Chondrocyte (in vitro differentiated cells): ENCODE measurements around the gene CDC42BPB. TPM values are rescaled to one million over a fixed set of nuclear protein-coding genes. Genes with fewer than 3 reads are reported as not detected.

Experiments used
- DNase-seq: peaks from one replicate; pipeline ENCODE4 v3.0.0; 2021; ENCODE audit warnings: mixed read lengths, low spot score
- H3K27ac Mint-ChIP-seq: one replicate; pipeline ENCODE4 v1.8.0; 2021; ENCODE audit warnings: mild to moderate bottlenecking, moderate library complexity, mixed read lengths; ENCODE audit not compliant: unreplicated experiment
- H3K27me3 Mint-ChIP-seq: 2 replicates; pipeline ENCODE4 v1.8.0; 2021; ENCODE audit warnings: low read depth, mixed read lengths
- H3K36me3 Mint-ChIP-seq: 2 replicates; pipeline ENCODE4 v1.8.0; 2021; ENCODE audit warnings: low read depth, mixed read lengths
- H3K4me1 Mint-ChIP-seq: 2 replicates; pipeline ENCODE4 v1.8.0; 2021; ENCODE audit warnings: low read depth, mild to moderate bottlenecking, mixed read lengths
- H3K4me3 Mint-ChIP-seq: one replicate; pipeline ENCODE4 v1.8.0; 2021; ENCODE audit warnings: mild to moderate bottlenecking, moderate library complexity, mixed read lengths; ENCODE audit not compliant: unreplicated experiment
- H3K9me3 Mint-ChIP-seq: 2 replicates; pipeline ENCODE4 v1.8.0; 2021; ENCODE audit warnings: low read depth, mixed read lengths
- total RNA-seq: library from RNA; stranded (reverse); gene quantifications from 3 replicates; pipeline ENCODE4 v1.2.1, GENCODE V29; 2021
- TF ChIP-seq, protein P1 (sequence below): fragments of 200-600 bp; sonication (generic); IDR thresholded peaks from 2 replicates; pipeline ENCODE4 v1.5.0; 2021; ENCODE audit warnings: antibody characterized with exemption, mild to moderate bottlenecking, moderate library complexity

CDC42BPB gene
- total RNA-seq, 1 donor from 2014 or later = 106 TPM

DNA sequence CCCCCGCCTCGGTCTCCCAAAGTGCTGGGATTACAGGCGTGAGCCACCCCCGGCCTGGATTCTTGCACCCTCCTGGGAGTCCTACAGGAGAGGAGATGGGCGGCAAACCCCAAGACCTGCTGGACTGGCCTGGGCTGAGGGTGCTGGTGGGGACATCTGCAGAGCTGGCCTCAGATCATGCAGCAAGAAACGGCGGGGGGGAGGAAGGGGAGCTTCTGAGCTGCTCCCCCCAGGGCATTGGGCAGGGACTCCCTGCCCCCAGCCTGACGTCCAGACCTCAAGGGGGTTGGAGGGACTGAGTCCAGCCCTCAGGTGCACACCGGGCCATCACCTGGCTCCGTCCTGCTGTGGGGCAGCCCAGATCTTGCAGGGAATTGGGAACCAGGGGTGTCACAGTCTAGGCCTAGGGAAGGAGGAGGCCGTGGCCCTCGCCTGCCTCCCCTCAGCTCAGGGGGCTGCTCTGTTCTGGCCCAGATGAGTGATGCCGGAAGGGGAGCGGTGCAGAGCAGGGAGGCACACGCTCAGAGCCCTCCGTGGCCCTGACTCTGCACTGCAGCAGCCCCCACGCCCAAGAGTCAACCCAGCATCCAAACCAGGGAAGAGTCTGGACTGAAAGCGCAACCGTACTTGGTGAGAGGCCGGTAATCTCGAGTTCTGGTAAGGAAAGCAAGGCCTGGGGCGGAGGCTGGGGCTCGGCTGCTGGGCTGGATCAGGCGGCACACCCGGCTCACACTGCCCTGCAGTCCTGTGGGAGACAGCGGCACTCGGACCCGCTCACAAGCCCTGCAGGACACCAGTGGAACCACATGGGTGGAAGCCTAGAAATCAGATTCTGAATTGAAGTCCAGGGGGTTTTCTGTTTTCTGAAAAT is 143.8 kb downstream of the CDC42BPB start:
- Mint-ChIP-seq H3K27me3 (no peaks in the 10 kb centered on the region), H3K4me1 (no peaks in the 10 kb centered on the region), H3K36me3 (no peaks in the 10 kb centered on the region), H3K27ac (no peak overlapping the region), H3K4me3 (no peak overlapping the region), H3K9me3 (no peaks in the 10 kb centered on the region)
- DNase-seq = peak; percentile 89
- TF ChIP-seq, protein P1, sequence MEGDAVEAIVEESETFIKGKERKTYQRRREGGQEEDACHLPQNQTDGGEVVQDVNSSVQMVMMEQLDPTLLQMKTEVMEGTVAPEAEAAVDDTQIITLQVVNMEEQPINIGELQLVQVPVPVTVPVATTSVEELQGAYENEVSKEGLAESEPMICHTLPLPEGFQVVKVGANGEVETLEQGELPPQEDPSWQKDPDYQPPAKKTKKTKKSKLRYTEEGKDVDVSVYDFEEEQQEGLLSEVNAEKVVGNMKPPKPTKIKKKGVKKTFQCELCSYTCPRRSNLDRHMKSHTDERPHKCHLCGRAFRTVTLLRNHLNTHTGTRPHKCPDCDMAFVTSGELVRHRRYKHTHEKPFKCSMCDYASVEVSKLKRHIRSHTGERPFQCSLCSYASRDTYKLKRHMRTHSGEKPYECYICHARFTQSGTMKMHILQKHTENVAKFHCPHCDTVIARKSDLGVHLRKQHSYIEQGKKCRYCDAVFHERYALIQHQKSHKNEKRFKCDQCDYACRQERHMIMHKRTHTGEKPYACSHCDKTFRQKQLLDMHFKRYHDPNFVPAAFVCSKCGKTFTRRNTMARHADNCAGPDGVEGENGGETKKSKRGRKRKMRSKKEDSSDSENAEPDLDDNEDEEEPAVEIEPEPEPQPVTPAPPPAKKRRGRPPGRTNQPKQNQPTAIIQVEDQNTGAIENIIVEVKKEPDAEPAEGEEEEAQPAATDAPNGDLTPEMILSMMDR = no peak

DNA sequence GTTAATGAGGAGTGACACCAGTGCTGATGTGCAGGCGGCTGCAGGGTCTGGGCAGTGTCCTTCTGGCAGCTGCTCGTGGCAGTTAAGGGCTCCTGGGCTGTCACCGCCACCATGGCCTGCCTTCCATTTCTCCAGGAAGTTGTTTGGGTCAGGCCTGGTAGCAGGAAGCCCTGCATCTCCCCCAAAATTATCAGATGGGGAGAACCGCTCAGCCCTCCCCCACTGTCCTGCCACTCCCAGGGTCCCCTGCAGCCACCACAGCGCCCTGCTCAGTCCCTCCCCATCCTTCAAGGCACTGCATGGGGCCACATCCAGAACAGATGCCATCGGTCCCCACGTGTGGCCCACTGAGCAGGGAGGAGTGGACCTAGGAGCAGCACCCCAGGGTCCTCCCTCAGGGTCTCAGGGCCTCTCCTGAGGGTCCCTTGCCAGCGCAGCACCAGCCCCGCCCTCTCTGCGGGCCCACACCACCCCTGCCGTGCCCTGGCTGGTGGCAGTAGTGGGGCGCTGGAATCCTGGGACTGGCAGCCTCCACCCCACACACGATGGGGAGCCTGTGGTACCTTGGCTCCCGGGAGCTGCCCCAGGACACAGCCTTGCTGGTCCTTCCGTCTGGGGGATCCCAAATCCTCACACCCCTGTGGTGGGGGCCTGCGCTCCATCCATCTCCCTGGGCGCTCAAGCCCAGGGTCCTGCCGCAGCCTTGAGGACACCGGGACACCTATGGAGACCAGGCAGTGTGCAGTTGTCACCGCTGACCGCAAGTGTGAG is 145.2 kb downstream of the CDC42BPB start:
- Mint-ChIP-seq H3K27me3 (no peaks in the 10 kb centered on the region), H3K9me3 (no peaks in the 10 kb centered on the region), H3K4me1 (no peaks in the 10 kb centered on the region), H3K36me3 (peaks cover 2% of the 10 kb centered on the region), H3K4me3 (no peak overlapping the region), H3K27ac (no peak overlapping the region)
- TF ChIP-seq, protein P1 = no peak
- peak; percentile 74 for DNase-seq

DNA sequence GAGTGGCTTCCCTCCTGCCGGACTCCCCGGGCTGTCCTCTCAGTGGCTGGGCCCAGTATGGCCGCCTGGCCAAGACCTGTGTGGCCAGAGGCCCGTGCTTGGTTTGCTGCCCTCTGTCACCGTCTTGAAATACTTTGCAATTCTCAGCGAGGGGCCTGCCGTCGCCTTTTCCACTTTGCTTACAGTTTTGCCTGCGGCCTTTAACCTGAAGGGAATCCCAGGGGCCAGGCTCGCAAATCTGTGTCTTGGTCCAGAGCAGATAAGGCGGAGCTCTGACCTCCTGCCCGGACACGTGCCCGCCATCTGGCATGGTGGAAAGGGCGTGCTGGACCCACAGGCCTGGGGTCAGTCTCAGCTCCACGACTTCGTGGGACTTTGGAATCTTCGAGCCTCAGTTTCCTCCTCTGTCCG is 145.8 kb downstream of the CDC42BPB start:
- peak; percentile 75 for DNase-seq
- H3K4me1 Mint-ChIP-seq = no peaks in the 10 kb centered on the region
- peaks cover 4% of the 10 kb centered on the region for H3K36me3 Mint-ChIP-seq
- H3K9me3 Mint-ChIP-seq = no peaks in the 10 kb centered on the region
- TF ChIP-seq, protein P1 = no peak
- H3K27me3 Mint-ChIP-seq = no peaks in the 10 kb centered on the region
- H3K4me3 Mint-ChIP-seq = no peak overlapping the region
- no peak overlapping the region for H3K27ac Mint-ChIP-seq

DNA sequence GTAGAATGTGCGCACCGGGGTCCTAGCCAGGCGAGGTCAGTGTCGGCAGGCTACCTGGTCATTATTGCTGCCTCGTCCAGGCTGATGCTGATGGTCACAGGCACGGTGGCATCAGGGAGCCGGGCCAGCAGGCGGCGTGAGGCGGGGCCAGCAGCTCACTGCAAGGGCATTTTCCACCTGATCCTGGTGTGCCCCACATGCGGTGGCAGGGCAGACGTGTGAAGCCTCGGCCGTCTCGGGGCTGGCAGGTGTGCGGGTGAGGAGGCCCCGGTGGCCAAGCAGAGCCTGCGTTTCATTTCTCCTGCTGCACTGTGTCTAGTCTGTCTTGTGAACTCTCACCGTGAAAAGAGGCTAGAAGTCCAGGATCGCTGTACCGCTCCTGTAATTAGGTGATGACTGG is 146.9 kb downstream of the CDC42BPB start:
- Mint-ChIP-seq H3K4me1 (no peaks in the 10 kb centered on the region), H3K4me3 (no peak overlapping the region), H3K9me3 (no peaks in the 10 kb centered on the region), H3K27ac (no peak overlapping the region), H3K36me3 (peaks cover 4% of the 10 kb centered on the region), H3K27me3 (no peaks in the 10 kb centered on the region)
- peak; percentile 72 for DNase-seq
- TF ChIP-seq, protein P1 = no peak

DNA sequence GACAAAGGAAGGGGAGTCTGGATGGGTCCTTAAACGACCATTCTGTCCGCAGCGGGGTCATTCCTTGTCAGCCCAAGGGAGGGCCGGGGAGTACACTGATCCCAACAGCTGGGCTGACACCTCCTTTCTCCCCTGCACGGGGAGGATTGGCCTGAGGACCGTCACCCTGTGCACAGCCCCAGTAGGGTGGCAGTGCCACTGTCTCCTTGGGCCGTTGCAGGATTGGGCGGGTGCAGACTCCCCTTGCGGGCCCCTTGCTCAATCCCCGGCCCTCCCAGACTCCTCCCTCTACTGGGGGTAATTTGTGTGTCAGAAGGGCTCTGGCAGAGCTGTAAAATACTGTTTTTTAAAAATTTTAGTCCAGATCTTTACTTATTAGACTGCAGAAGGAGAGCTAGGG is 147.4 kb downstream of the CDC42BPB start:
- no peak overlapping the region for H3K4me3 Mint-ChIP-seq
- no peaks in the 10 kb centered on the region for H3K27me3 Mint-ChIP-seq
- peak; percentile 65 for DNase-seq
- H3K9me3 Mint-ChIP-seq = no peaks in the 10 kb centered on the region
- H3K27ac Mint-ChIP-seq = no peak overlapping the region
- TF ChIP-seq, protein P1 = no peak
- H3K4me1 Mint-ChIP-seq = no peaks in the 10 kb centered on the region
- peaks cover 7% of the 10 kb centered on the region for H3K36me3 Mint-ChIP-seq
